HEK293 (cell line): ENCODE measurements around the gene TMEM35B.
A peak's percentile ranks its signal among the peaks of the same experiment; 100 is the strongest.

Experiments used
- CTCF ChIA-PET: fragments of 350-600 bp; formaldehyde crosslinking; extraction: SDS; loops from one replicate; lab custom pipeline; 2021; ENCODE audit warnings: antibody characterized with exemption; lab: Yijun Ruan, JAX
- POLR2A ChIA-PET: fragments of 300-600 bp; formaldehyde crosslinking; extraction: SDS; loops from one replicate; lab custom pipeline; 2020; ENCODE audit warnings: antibody characterized with exemption, inconsistent platforms; lab: Yijun Ruan, JAX
- H3K27ac ChIP-seq: fragments of 200-500 bp; sonication (Bioruptor generic); 2 replicates; pipeline ENCODE4 v1.5.1; 2014; ENCODE audit warnings: low read depth, low read length, control low read depth, inconsistent platforms; ENCODE audit errors: extremely low read depth
- H3K36me3 ChIP-seq, 2 experiments: fragments of 200-500 bp in 1 of 2; sonication (Bioruptor generic) in 1 of 2; 1 replicate in 1 of 2; 2 replicates in 1 of 2; pipeline ENCODE4 v1.5.1; 2014 to 2017; ENCODE audit warnings: inconsistent platforms in 2 of 2, low read length in 2 of 2; ENCODE audit not compliant: control insufficient read depth in 2 of 2, insufficient read depth in 1 of 2
- H3K4me1 ChIP-seq: fragments of 200-500 bp; sonication (Bioruptor generic); 2 replicates; pipeline ENCODE4 v1.5.1; 2014; ENCODE audit warnings: mild to moderate bottlenecking, low read length, inconsistent platforms; ENCODE audit not compliant: control insufficient read depth, insufficient read depth
- H3K4me3 ChIP-seq: 2 replicates; pipeline ENCODE4 v1.5.1; 2011; ENCODE audit warnings: low read depth, mild to moderate bottlenecking, control low read depth, low read length, moderate library complexity
- H3K9me3 ChIP-seq: fragments of 200-500 bp; sonication (Bioruptor generic); 2 replicates; pipeline ENCODE4 v1.5.1; 2014; ENCODE audit warnings: low read depth, low read length, inconsistent platforms; ENCODE audit not compliant: control insufficient read depth, insufficient read depth
- MEIS1 ChIP-seq: sonication (generic); formaldehyde crosslinking; IDR thresholded peaks from 2 replicates; pipeline ENCODE4 v1.8.1; 2022; ENCODE audit warnings: missing genetic modification reagents, mild to moderate bottlenecking, borderline replicate concordance
- PATZ1 ChIP-seq: fragments of 450-650 bp; formaldehyde crosslinking; IDR thresholded peaks from 2 replicates; pipeline ENCODE4 v1.5.1; 2016; ENCODE audit warnings: missing biosample characterization, missing genetic modification characterization
- RBAK ChIP-seq: fragments of 450-650 bp; formaldehyde crosslinking; IDR thresholded peaks from 2 replicates; pipeline ENCODE4 v1.5.1; 2016; ENCODE audit warnings: missing biosample characterization, missing genetic modification characterization
- SALL2 ChIP-seq: fragments of 450-650 bp; formaldehyde crosslinking; IDR thresholded peaks from 2 replicates; pipeline ENCODE4 v1.5.0; 2017; ENCODE audit warnings: missing biosample characterization, mild to moderate bottlenecking, missing genetic modification characterization, borderline replicate concordance
- SCRT1 ChIP-seq: fragments of 450-650 bp; formaldehyde crosslinking; IDR thresholded peaks from 2 replicates; pipeline ENCODE4 v1.5.1; 2016; ENCODE audit warnings: missing biosample characterization, missing genetic modification characterization, borderline replicate concordance
- SCRT2 ChIP-seq: fragments of 450-650 bp; formaldehyde crosslinking; IDR thresholded peaks from 2 replicates; pipeline ENCODE4 v1.5.1; 2016; ENCODE audit warnings: missing biosample characterization, missing genetic modification characterization
- ZBTB20 ChIP-seq: fragments of 450-650 bp; formaldehyde crosslinking; IDR thresholded peaks from 2 replicates; pipeline ENCODE4 v1.5.1; 2016; ENCODE audit warnings: missing biosample characterization, missing genetic modification characterization
- ZBTB44 ChIP-seq: fragments of 450-650 bp; IDR thresholded peaks from 2 replicates; pipeline ENCODE4 v1.5.1; 2018; ENCODE audit warnings: missing biosample characterization, mild to moderate bottlenecking, missing genetic modification characterization
- ZFP41 ChIP-seq: fragments of 450-650 bp; formaldehyde crosslinking; IDR thresholded peaks from 2 replicates; pipeline ENCODE4 v1.5.1; 2016; ENCODE audit warnings: missing biosample characterization, missing genetic modification characterization, borderline replicate concordance
- ZFP69B ChIP-seq: fragments of 450-650 bp; formaldehyde crosslinking; IDR thresholded peaks from 2 replicates; pipeline ENCODE4 v1.5.1; 2016; ENCODE audit warnings: missing biosample characterization, missing genetic modification characterization
- ZNF121 ChIP-seq: fragments of 450-650 bp; formaldehyde crosslinking; IDR thresholded peaks from 2 replicates; pipeline ENCODE4 v1.5.1; 2016; ENCODE audit warnings: missing biosample characterization, missing genetic modification characterization
- ZNF223 ChIP-seq: fragments of 450-650 bp; formaldehyde crosslinking; IDR thresholded peaks from 2 replicates; pipeline ENCODE4 v1.5.1; 2016; ENCODE audit warnings: missing biosample characterization, missing genetic modification characterization
- ZNF311 ChIP-seq: fragments of 450-650 bp; formaldehyde crosslinking; IDR thresholded peaks from 2 replicates; pipeline ENCODE4 v1.5.1; 2017; ENCODE audit warnings: missing biosample characterization, missing genetic modification characterization, borderline replicate concordance
- ZNF354C ChIP-seq: fragments of 450-650 bp; formaldehyde crosslinking; IDR thresholded peaks from 2 replicates; pipeline ENCODE4 v1.5.1; 2016; ENCODE audit warnings: missing biosample characterization, missing genetic modification characterization, low read depth, borderline replicate concordance
- ZNF391 ChIP-seq: fragments of 450-650 bp; formaldehyde crosslinking; IDR thresholded peaks from 2 replicates; pipeline ENCODE4 v1.5.1; 2016; ENCODE audit warnings: low read depth, missing biosample characterization, missing genetic modification characterization, borderline replicate concordance
- ZNF426 ChIP-seq: fragments of 450-650 bp; formaldehyde crosslinking; IDR thresholded peaks from 2 replicates; pipeline ENCODE4 v1.5.1; 2017; ENCODE audit warnings: missing biosample characterization, missing genetic modification characterization, mild to moderate bottlenecking, inconsistent platforms, moderate library complexity
- ZNF473 ChIP-seq: fragments of 450-650 bp; formaldehyde crosslinking; IDR thresholded peaks from 2 replicates; pipeline ENCODE4 v1.5.1; 2017; ENCODE audit warnings: missing biosample characterization, missing genetic modification characterization
- ZNF549 ChIP-seq: fragments of 450-650 bp; IDR thresholded peaks from 2 replicates; pipeline ENCODE4 v1.5.1; 2018; ENCODE audit warnings: missing biosample characterization, missing genetic modification characterization, mild to moderate bottlenecking, inconsistent platforms, moderate library complexity
- ZNF558 ChIP-seq: fragments of 450-650 bp; formaldehyde crosslinking; IDR thresholded peaks from 2 replicates; pipeline ENCODE4 v1.5.1; 2016; ENCODE audit warnings: missing biosample characterization, missing genetic modification characterization
- ZNF571 ChIP-seq: fragments of 450-650 bp; formaldehyde crosslinking; IDR thresholded peaks from 2 replicates; pipeline ENCODE4 v1.5.0; 2017; ENCODE audit warnings: missing biosample characterization, missing genetic modification characterization
- ZNF670 ChIP-seq: fragments of 450-650 bp; formaldehyde crosslinking; IDR thresholded peaks from 2 replicates; pipeline ENCODE4 v1.5.1; 2016; ENCODE audit warnings: missing biosample characterization, missing genetic modification characterization, low read depth
- ZNF704 ChIP-seq: fragments of 450-650 bp; formaldehyde crosslinking; IDR thresholded peaks from 2 replicates; pipeline ENCODE4 v1.5.1; 2016; ENCODE audit warnings: missing biosample characterization, missing genetic modification characterization
- ZNF707 ChIP-seq: fragments of 450-650 bp; formaldehyde crosslinking; IDR thresholded peaks from 2 replicates; pipeline ENCODE4 v1.5.1; 2016; ENCODE audit warnings: missing biosample characterization, missing genetic modification characterization
- ZNF777 ChIP-seq: fragments of 450-650 bp; formaldehyde crosslinking; IDR thresholded peaks from 2 replicates; pipeline ENCODE4 v1.5.1; 2017; ENCODE audit warnings: missing biosample characterization, missing genetic modification characterization, borderline replicate concordance
- ZNF785 ChIP-seq: fragments of 450-650 bp; formaldehyde crosslinking; IDR thresholded peaks from 2 replicates; pipeline ENCODE4 v1.5.1; 2016; ENCODE audit warnings: missing biosample characterization, missing genetic modification characterization
- TF ChIP-seq, protein P1 (sequence below): fragments of 450-650 bp; formaldehyde crosslinking; IDR thresholded peaks from 2 replicates; pipeline ENCODE4 v1.5.1; 2016; ENCODE audit warnings: missing biosample characterization, missing genetic modification characterization

The TMEM35B gene

DNA sequence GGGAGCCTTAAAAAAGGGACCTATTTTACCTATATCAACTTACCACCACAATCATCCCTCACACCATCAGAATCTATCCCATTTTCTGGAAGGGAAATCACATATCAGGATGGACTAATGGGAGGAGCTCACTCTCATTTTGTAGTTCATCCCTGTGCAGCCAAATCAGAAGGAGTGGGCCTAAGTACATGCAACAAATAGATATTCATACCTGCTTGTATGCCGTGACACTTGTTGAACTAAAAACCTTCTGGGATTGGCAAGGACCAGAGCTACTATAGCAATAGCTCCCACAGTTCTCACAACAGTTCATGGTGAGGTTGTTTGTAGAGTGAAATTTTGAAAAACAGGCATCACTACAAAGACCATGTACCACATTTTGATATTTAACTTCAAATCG is 29.3 kb upstream of the TMEM35B start:
- peak; percentile 64 for TF ChIP-seq SCRT2 (tag by site-specific recombination)
- TF ChIP-seq ZNF223, result no peak
- 0 out of 2 replicates have a peak, but pooled peaks have one; percentile 58 for TF ChIP-seq SCRT1 (tag by site-specific recombination)
- TF ChIP-seq, all 188 proteins: peak for 2
- Histone ChIP-seq H3K9me3 (no peaks in the 10 kb centered on the region), H3K27ac (no peak overlapping the region), H3K4me3 (no peak overlapping the region), H3K4me1 (no peaks in the 10 kb centered on the region), H3K36me3 (peaks cover 19 to 58% of the 10 kb centered on the region in 2 experiments)
- ChIA-PET POLR2A (no interaction called here), CTCF (no interaction called here)

DNA sequence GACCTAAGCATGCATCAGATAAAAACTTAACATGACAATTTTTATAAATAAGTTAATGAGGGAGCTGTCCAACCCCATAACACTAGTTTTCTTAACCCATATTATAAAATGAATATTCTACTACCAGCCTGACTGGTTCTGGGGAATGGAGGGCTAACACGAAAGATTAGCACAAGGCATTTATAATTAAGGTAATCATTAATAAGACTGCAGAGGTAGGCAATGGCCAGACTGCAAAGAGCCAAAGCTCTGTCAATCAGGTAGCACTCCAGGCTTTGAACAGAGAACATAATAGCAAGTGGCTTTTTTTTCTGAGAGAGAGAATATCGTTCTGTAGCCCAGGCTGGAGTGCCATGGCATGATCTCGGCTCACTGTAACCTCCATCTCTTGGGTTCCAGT is 20.6 kb upstream of the TMEM35B start:
- ChIA-PET CTCF (interaction anchor here (0.6 to 1.5 kb wide), 3 partner anchors 14 to 153 kb away, joined by 3 to 7 read pairs (median 3); no protein-coding TSS in a partner anchor), POLR2A (no interaction called here)
- no peak overlapping the region for H3K27ac ChIP-seq
- H3K36me3 ChIP-seq, result peaks cover 20 to 76% of the 10 kb centered on the region in 2 experiments
- TF ChIP-seq ZNF777, result no peak
- no peak for TF ChIP-seq RBAK (tag by site-specific recombination)
- no peak for TF ChIP-seq ZNF549 (tag by site-specific recombination)
- TF ChIP-seq ZNF311, result no peak
- no peak for TF ChIP-seq SALL2 (tag by site-specific recombination)
- no peak for TF ChIP-seq ZNF426 (tag by site-specific recombination)
- no peak for TF ChIP-seq ZNF670 (tag by site-specific recombination)
- TF ChIP-seq MEIS1 (CRISPR knock-in tag), result no peak
- TF ChIP-seq, protein P1, sequence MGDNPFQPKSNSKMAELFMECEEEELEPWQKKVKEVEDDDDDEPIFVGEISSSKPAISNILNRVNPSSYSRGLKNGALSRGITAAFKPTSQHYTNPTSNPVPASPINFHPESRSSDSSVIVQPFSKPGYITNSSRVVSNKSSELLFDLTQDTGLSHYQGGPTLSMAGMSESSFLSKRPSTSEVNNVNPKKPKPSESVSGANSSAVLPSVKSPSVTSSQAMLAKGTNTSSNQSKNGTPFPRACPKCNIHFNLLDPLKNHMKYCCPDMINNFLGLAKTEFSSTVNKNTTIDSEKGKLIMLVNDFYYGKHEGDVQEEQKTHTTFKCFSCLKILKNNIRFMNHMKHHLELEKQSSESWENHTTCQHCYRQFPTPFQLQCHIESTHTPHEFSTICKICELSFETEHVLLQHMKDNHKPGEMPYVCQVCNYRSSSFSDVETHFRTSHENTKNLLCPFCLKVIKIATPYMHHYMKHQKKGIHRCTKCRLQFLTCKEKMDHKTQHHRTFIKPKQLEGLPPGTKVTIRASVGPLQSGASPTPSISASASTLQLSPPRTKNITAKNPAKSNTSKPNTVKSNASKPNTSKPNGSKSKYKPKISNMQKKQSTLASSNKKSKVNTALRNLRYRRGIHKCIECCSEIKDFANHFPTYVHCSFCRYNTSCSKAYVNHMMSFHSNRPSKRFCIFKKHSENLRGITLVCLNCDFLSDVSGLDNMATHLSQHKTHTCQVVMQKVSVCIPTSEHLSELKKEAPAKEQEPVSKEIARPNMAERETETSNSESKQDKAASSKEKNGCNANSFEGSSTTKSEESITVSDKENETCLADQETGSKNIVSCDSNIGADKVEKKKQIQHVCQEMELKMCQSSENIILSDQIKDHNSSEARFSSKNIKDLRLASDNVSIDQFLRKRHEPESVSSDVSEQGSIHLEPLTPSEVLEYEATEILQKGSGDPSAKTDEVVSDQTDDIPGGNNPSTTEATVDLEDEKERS (tag by site-specific recombination), result no peak
- TF ChIP-seq ZNF704 (tag by site-specific recombination), result no peak
- no peak for TF ChIP-seq ZNF707 (tag by site-specific recombination)
- TF ChIP-seq ZNF121 (tag by site-specific recombination), result no peak
- H3K4me3 ChIP-seq, result no peak overlapping the region
- H3K9me3 ChIP-seq, result no peaks in the 10 kb centered on the region
- no peaks in the 10 kb centered on the region for H3K4me1 ChIP-seq

DNA sequence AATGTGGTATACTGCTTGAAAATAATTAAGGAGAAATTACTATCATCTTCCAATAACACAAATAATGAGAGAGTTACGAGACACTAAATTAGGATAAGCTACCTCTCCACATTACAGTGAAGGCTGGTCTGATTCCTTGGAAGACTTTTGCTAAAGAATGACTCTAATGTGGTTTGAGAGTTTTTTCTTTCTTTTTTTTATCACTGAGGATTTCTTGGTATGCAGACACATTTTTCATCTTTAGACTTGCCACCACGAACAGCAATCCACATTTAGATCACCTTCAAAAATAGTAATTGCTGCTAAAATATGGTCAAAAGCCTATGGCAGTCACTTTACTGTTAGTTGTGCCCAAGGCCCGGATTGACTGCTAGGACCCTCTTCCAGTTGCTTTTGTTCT is 16.6 kb upstream of the TMEM35B start:
- CTCF ChIA-PET, result interaction anchor here (1.2 kb wide), 1 partner anchor 149 kb away, joined by 3 read pairs; no protein-coding TSS in a partner anchor
- H3K36me3 ChIP-seq, result peaks cover 12 to 55% of the 10 kb centered on the region in 2 experiments; a peak in 2 of 3 replicates
- POLR2A ChIA-PET, result no interaction called here
- TF ChIP-seq ZBTB44 (tag by site-specific recombination), result no peak
- TF ChIP-seq ZNF558, result no peak
- TF ChIP-seq ZFP41 (tag by site-specific recombination), result no peak
- no peak for TF ChIP-seq ZNF473 (tag by site-specific recombination)
- TF ChIP-seq SALL2 (tag by site-specific recombination), result no peak
- TF ChIP-seq ZNF354C (tag by site-specific recombination), result no peak
- no peak for TF ChIP-seq ZFP69B (tag by site-specific recombination)
- TF ChIP-seq PATZ1 (tag by site-specific recombination), result no peak
- TF ChIP-seq ZNF391 (tag by site-specific recombination), result no peak
- TF ChIP-seq ZNF785 (tag by site-specific recombination), result no peak
- no peak for TF ChIP-seq ZBTB20 (tag by site-specific recombination)
- TF ChIP-seq ZNF571 (tag by site-specific recombination), result no peak

More for the DNA sequence above, 16.6 kb upstream of the TMEM35B start:
- no peak overlapping the region for H3K27ac ChIP-seq
- H3K4me3 ChIP-seq, result no peak overlapping the region
- H3K9me3 ChIP-seq, result no peaks in the 10 kb centered on the region
- H3K4me1 ChIP-seq, result no peaks in the 10 kb centered on the region
